A673 (cell line): ENCODE results near the gene MYO7B. TPM values are rescaled to one million over a fixed set of nuclear protein-coding genes. Genes with fewer than 3 reads are reported as not detected.

Experiments used
- BruUV-seq: library from RNA; stranded (reverse); fragments of 400-500 nt; replicated peaks from 2 replicates; lab custom pipeline; 2021; lab: Mats Ljungman, UMichigan
- CTCF ChIA-PET: fragments of 300-600 bp; sonication (Branson Sonifier 250); formaldehyde crosslinking; loops from one replicate; lab custom pipeline; 2022; ENCODE audit warnings: antibody characterized with exemption; lab: Charles Lee
- POLR2A ChIA-PET: fragments of 300-600 bp; sonication (Branson Sonifier 250); formaldehyde crosslinking; loops from one replicate; lab custom pipeline; 2022; ENCODE audit warnings: antibody characterized with exemption; ENCODE audit not compliant: low non-redundant PET; lab: Charles Lee
- DNase-seq: peaks from one replicate; pipeline ENCODE4 v3.0.0-alpha.2; 2015; ENCODE audit warnings: low spot score
- H3K27ac ChIP-seq: fragments of 200-600 bp; sonication (generic); 2 replicates; pipeline ENCODE4 v1.5.1; 2016; ENCODE audit warnings: mixed run types, low read depth, mild to moderate bottlenecking, mixed read lengths, antibody characterized with exemption, low read length; ENCODE audit not compliant: poor library complexity, severe bottlenecking
- H3K27me3 ChIP-seq: fragments of 200-600 bp; sonication (generic); replicated peaks from 2 replicates; pipeline ENCODE4 v1.6.1; 2017; ENCODE audit warnings: mixed run types, low read depth, mild to moderate bottlenecking, mixed read lengths, antibody characterized with exemption, low read length; ENCODE audit not compliant: insufficient read depth, poor library complexity
- H3K36me3 ChIP-seq: fragments of 200-600 bp; sonication (generic); 2 replicates; pipeline ENCODE4 v1.6.1; 2016; ENCODE audit warnings: mixed run types, mild to moderate bottlenecking, mixed read lengths, antibody characterized with exemption, low read length; ENCODE audit not compliant: insufficient read depth, poor library complexity, severe bottlenecking
- H3K4me1 ChIP-seq: fragments of 200-600 bp; sonication (generic); 2 replicates; pipeline ENCODE4 v1.6.1; 2017; ENCODE audit warnings: mixed run types, mild to moderate bottlenecking, mixed read lengths, antibody characterized with exemption, low read length; ENCODE audit not compliant: insufficient read depth, poor library complexity, severe bottlenecking
- H3K4me3 ChIP-seq: fragments of 200-600 bp; sonication (generic); 2 replicates; pipeline ENCODE4 v1.5.1; 2016; ENCODE audit warnings: low read depth, mixed run types, mild to moderate bottlenecking, mixed read lengths, low read length; ENCODE audit not compliant: poor library complexity, severe bottlenecking
- H3K9me3 ChIP-seq: fragments of 200-600 bp; sonication (generic); 2 replicates; pipeline ENCODE4 v1.6.1; 2016; ENCODE audit warnings: mixed run types, low read depth, mild to moderate bottlenecking, mixed read lengths, antibody characterized with exemption, low read length; ENCODE audit not compliant: poor library complexity, severe bottlenecking
- CTCF ChIP-seq: fragments of 300-800, 200-600 bp; sonication (generic); conservative IDR thresholded peaks from 2 replicates; pipeline ENCODE4 v1.5.1; 2017; ENCODE audit warnings: low read depth, mild to moderate bottlenecking, antibody characterized with exemption, low read length, moderate library complexity, mixed read lengths
- EZH2 ChIP-seq: fragments of 200-600 bp; sonication (generic); IDR thresholded peaks from 2 replicates; pipeline ENCODE4 v1.6.1; 2017; ENCODE audit warnings: borderline replicate concordance, low read depth, mild to moderate bottlenecking, mixed read lengths, antibody characterized with exemption, low read length; ENCODE audit not compliant: poor library complexity, severe bottlenecking
- intact Hi-C: fragments of 100-400 bp; cut with micrococcal nuclease; formaldehyde crosslinking; loops from one replicate; pipeline ENCODE4 v1.10.0; 2022; ENCODE audit not compliant: unreplicated experiment
- total RNA-seq: library from RNA; stranded (reverse); gene quantifications from 2 replicates; pipeline ENCODE4 v1.2.3, GENCODE V29; 2021

Gene MYO7B
- total RNA-seq, 1 experiment from 2014 or later, result 0.24 TPM

GRCh38 chr2:127584047-127584446 is 48.6 kb downstream of the MYO7B start:
- Histone ChIP-seq H3K36me3 (no peaks in the 10 kb centered on the region), H3K4me3 (no peak overlapping the region), H3K27me3 (no peaks in the 10 kb centered on the region), H3K27ac (no peak overlapping the region), H3K4me1 (no peaks in the 10 kb centered on the region), H3K9me3 (no peaks in the 10 kb centered on the region)
- BruUV-seq, result no TSS peak
- ChIA-PET POLR2A (no interaction called here), CTCF (no interaction called here)
- intact Hi-C loops, result no loop called here
- DNase-seq, result no peak
- TF ChIP-seq CTCF, result no peak
- no peak for TF ChIP-seq EZH2

- Histone ChIP-seq H3K27me3 (no peaks in the 10 kb centered on the region), H3K9me3 (no peaks in the 10 kb centered on the region), H3K36me3 (no peaks in the 10 kb centered on the region), H3K4me1 (no peaks in the 10 kb centered on the region), H3K4me3 (no peak overlapping the region), H3K27ac (no peak overlapping the region)
- intact Hi-C loops, result no loop called here
- TF ChIP-seq EZH2, result no peak
- no peak for TF ChIP-seq CTCF
- DNase-seq, result no peak
- no TSS peak for BruUV-seq
- ChIA-PET POLR2A (no interaction called here), CTCF (no interaction called here)
These were observed 49.1 kb downstream of the MYO7B start for GRCh38 chr2:127584516-127585033.

- H3K4me3 ChIP-seq, result no peak overlapping the region
These were observed 49.9 kb downstream of the MYO7B start for GRCh38 chr2:127585270-127585807.

More at GRCh38 chr2:127585270-127585807, 49.9 kb downstream of the MYO7B start:
- POLR2A ChIA-PET, result no interaction called here
- Histone ChIP-seq H3K36me3 (no peaks in the 10 kb centered on the region), H3K27ac (no peak overlapping the region), H3K27me3 (no peaks in the 10 kb centered on the region), H3K9me3 (no peaks in the 10 kb centered on the region), H3K4me1 (no peaks in the 10 kb centered on the region)
- BruUV-seq, result no TSS peak
- TF ChIP-seq CTCF (no peak), EZH2 (no peak)
- DNase-seq, result no peak
- intact Hi-C loops, result no loop called here
- CTCF ChIA-PET, result no interaction called here
